ENCODE measurements around the gene ZNF773.
"Not testable (repeated sequence)": the region's sequence is repeated elsewhere in the genome, so short reads cannot be mapped to it uniquely, and the experiment has no call there.

Gene ZNF773

DNA sequence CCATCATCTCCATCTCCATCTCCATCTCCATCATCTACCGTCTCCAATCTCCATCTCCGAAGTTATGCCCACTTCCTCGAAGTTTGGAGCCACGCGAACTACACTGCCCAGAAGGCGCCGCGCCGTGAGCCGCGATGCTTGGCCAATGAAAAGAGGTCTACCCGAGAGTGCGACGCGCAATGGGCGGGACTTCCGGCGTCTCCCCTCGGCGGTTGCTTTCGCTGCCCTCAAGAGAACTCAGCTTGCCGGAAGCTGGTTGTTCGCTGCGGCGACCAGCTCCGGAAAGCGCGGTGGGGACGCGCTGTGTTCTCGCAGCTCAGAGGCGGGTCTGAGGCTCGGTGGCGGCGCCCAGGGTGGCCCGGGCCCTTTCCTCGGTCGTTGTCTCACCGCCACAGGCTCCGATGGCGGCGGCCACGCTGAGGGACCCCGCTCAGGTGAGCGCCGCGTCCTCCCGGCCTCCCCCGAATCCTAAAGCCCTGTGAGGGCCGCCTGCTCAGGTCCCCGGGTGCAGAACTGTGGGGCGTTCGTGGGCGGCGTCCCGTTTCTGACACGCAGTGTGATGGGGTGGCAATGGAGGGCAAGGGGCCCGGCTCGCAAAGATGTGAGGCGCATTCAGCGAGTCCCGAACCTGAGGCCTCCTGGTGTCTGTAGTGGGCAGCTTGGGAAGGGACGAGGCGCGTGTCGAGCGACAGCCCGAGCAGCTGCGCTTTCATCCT, at the start of gene ZNF773:
ZNF773 (plus strand) TSS at position 259 of the 716 bp plus-strand sequence; CDS start at position 402, 143 bp downstream.
- DNase-seq (ENCODE audit: low spot score): peak; percentile 53

GRCh38 chr19:57452307-57452706, 47.4 kb upstream of the ZNF773 start:
- no peak for DNase-seq (ENCODE audit: low spot score)

DNA sequence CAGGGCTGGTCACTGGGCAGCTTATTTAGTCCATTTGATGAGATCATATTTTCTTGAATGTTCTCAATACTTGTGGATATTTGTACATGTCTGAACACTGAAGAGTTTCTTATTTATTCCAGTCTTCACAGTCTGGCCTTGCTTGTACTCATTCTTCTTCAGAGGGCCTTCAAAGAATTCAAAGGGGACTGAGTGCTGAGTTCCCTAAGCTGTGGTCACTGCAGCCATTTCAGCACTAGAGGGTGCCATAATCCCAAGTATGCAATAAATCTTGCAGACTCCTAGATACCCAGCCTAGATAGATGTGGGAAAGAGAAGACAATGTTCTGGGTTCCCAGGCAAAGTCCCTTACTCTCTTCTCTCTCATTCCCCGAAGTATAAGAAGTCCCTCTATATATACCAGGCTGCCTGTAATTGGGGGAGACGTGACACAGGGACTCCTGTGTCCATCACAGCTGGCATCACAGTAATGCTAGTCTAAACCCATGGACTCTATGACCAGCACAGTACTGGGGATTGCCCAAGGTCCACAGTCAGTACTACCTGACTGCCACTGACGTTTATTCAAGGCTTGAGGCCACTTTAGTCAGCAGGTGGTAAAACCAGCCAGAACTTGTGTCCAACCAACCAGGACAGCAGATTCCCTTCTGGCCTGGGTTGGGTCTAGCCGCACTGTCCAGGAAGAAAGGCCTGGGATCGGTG, 33.9 kb upstream of the ZNF773 start:
- DNase-seq (ENCODE audit: low spot score): no peak

DNA sequence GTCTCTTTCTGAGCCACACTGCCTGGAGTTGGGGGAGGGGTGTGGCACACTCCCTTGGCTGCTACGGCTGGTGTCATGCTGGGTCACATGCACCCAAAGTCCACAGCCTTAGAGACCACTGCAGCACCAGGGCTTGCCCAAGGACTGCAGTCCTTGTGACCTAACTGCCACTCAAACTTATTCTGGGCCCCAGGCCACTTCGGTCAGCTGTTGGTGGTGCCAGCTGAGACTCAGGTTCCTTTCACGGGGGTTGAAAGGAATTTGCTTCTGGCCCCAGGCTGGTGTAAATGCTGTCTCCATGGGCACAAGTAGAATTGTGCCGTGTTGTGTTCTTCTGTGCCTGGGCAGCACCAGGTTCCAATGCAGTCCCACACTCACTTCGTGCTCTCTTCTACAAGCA, 33.2 kb upstream of the ZNF773 start:
- no peak for DNase-seq (ENCODE audit: low spot score)

DNA sequence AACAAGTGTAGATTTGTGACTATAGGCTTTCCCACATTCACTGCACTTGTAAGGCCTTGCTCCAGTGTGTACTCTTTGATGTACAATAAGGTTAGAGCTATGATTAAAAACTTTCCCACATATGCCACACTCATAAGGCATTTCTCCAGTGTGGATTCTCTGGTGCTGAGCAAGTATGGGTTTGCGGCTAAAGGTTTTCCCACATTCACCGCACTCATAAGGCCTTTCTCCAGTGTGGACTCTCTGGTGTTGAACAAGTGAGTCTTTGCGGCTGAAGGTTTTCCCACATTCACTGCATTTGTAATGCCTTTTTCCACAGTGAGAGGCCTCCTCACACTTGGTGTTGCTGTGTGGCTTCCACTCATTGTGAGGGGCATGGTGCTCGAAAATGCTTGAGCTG, 26.1 kb upstream of the ZNF773 start:
- DNase-seq (ENCODE audit: low spot score): no peak

- peak; percentile 94 for DNase-seq (ENCODE audit: low spot score)
These were observed 22.3 kb upstream of the ZNF773 start, which contains the start of gene ZNF772 for GRCh38 chr19:57477191-57478008. Gene ZNF772 (minus strand): TSS chr19:57477566. CDS start chr19:57477309, 257 bp downstream.

- DNase-seq (ENCODE audit: low spot score): peak; percentile 85
These were observed 12.1 kb upstream of the ZNF773 start, which contains the start of gene ZNF419 for GRCh38 chr19:57487477-57488298. Gene ZNF419 (plus strand): TSS chr19:57487750. CDS start chr19:57487951, 201 bp downstream.

DNA sequence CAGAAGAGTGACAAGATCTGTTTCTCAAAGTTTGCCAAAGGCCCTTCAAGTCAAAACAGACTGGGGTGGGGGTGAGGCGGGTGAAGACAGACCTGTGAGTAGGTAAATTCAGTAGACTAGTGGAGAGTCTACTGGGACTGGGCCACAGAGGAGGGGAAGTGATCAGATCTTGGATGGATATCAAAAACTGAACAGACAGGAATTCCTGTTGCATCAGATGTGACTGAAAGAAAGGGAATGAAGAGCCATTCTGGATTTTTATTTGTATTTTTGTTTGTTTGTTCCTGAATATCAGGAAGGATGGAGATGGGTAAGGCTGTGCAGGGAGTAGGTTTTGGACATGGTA, 11.5 kb upstream of the ZNF773 start:
- not testable (repeated sequence) for DNase-seq (ENCODE audit: low spot score)

- DNase-seq (ENCODE audit: low spot score): not testable (repeated sequence)
These were observed 432 bp upstream of the ZNF773 start for GRCh38 chr19:57499332-57499679.

DNA sequence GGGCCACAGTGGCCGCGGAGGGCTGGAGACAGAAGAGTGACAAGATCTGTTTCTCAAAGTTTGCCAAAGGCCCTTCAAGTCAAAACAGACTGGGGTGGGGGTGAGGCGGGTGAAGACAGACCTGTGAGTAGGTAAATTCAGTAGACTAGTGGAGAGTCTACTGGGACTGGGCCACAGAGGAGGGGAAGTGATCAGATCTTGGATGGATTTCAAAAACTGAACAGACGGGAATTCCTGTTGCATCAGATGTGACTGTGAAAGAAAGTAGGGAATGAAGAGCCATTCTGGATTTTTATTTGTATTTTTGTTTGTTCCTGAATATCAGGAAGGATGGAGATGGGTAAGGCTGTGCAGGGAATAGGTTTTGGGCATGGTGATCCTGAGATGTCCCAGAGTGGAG, 662 bp downstream of the ZNF773 start:
- not testable (repeated sequence) for DNase-seq (ENCODE audit: low spot score)

DNA sequence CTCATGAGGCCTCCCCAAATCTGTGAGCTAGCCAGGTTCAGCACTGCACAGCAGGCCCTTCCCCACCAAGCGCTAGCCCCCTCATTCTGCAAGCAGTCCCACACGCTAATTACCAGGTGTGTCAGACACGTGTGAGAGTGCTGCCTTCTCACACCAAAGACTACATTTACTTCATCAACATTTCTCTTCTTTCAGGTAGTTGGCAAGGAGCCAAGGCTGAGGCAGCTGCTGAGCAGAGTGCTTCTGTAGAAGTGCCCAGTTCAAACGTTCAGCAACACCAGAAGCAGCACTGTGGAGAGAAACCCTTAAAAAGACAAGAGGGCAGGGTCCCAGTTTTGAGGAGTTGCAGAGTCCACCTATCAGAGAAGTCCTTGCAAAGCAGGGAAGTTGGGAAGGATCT, 6.4 kb downstream of the ZNF773 start:
- no peak for DNase-seq (ENCODE audit: low spot score)

GRCh38 chr19:57511484-57511883, 11.7 kb downstream of the ZNF773 start:
- DNase-seq (ENCODE audit: low spot score): no peak

- no peak for DNase-seq (ENCODE audit: low spot score)
These were observed 13.1 kb downstream of the ZNF773 start for GRCh38 chr19:57512845-57513244.

DNA sequence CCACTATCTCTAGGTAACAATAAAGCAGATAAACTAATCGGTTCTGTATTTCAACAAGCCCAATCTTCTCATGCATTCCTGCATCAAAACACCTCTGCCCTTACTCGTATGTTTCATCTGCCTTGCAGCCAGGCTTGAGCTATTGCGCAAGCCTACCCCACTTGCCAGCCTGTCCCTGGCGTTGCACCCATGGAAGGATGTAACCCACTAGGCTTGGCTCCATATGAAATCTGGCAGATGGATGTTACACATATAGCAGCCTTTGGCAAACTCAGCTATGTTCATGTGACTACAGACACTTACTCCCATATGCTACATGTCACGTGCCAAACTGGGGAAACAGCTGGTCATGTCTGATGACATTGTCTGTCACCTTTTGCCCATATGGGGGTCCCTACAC, 15.5 kb downstream of the ZNF773 start:
- DNase-seq (ENCODE audit: low spot score): no peak

DNA sequence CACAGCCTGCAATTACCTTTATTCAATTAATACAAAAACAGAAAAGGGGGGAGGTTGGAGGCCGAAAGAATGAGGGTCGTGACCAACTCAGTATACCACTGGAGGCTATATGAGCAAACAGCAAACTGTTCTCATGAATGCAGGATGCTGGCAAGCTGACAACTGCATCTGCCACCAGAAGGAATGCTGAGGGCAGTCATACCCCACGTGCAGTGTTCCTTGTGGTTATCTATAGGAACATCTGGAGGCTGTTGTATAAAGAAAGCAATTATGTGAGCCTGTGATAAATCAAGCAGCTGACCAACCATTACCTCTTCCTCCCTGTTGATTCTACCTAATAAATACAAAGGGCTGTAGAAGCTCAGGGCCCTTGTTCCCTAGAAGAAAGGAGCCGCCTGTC, 18.3 kb downstream of the ZNF773 start:
- DNase-seq (ENCODE audit: low spot score): not testable (repeated sequence)

GRCh38 chr19:57527136-57527881, 27.6 kb downstream of the ZNF773 start, which contains the start of gene ZNF549:
Gene ZNF549 (plus strand): TSS chr19:57527356. CDS start chr19:57527574, 218 bp downstream.
- peak; percentile 69 for DNase-seq (ENCODE audit: low spot score)

DNA sequence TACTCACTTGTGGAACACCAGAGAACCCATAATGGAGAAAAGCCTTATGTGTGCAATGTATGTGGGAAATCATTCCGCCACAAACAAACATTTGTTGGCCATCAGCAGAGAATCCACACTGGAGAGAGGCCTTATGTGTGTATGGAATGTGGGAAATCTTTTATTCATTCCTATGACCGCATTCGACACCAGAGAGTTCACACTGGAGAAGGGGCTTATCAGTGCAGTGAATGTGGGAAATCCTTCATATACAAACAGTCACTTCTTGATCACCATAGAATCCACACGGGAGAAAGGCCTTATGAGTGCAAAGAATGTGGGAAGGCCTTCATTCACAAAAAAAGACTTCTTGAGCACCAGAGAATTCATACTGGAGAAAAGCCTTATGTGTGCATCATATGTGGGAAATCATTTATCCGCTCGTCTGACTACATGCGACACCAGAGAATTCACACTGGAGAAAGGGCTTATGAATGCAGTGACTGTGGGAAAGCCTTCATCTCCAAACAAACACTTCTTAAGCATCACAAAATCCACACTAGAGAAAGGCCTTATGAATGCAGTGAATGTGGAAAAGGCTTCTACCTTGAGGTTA, 38.3 kb downstream of the ZNF773 start:
- no peak for DNase-seq (ENCODE audit: low spot score)

GRCh38 chr19:57546513-57546912, 46.8 kb downstream of the ZNF773 start:
- no peak for DNase-seq (ENCODE audit: low spot score)

DNA sequence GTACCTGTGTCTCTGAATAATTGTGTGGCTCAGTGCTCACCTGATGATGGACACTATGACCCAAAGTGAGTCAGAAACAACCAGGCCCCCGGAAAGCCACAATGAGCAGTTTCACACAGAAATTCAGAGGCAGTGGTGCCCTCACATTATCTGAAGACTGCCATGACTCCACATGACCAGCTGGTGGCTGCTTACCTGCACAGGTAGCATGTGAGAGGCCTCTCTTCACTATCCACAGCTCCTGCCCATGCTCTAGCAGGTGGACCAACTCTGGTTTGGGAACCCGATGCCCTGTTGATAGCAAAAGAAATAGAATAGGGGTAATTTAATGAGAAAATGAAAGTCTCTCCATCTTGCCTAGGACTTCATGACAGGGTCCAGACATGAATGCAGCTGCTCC, 52.7 kb downstream of the ZNF773 start:
- no peak for DNase-seq (ENCODE audit: low spot score)

DNA sequence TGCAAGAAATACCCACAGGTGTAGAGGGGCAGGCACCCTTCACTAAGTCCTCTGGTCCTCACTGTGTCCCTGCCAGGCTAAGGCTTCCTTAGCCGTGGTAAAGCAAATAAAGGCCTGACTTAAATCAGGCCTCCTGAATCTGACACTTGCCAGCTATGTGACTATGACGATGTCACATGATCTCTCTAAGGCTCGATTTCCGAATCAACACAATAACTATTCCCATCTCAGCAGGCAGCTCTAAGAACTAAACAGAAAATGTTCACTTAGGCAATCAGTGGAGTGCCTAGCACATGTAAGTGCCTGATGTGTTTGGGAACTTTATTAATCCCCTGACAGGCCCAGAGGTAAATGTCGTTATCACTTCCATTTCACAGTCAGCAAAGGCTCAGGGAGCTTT, 57.9 kb downstream of the ZNF773 start:
- DNase-seq (ENCODE audit: low spot score): no peak
